ENCODE data around the gene FTH1. TPM values are rescaled to one million over a fixed set of nuclear protein-coding genes. Genes with fewer than 3 reads are reported as not detected.
"Not testable (repeated sequence)": the region's sequence is repeated elsewhere in the genome, so short reads cannot be mapped to it uniquely, and the experiment has no call there.

Gene FTH1
- 1,000 to 10,000 TPM; 2,679 to 3,454 TPM for total RNA-seq
- long read RNA-seq, donor 1, transcript FTH1-201 (4 exons, 1,229 nt): major isoform, 752 of 771 reads
- long read RNA-seq, donor 1, partial matches to known transcripts: 14 of 771 reads
- long read RNA-seq, donor 1, other reads (novel, unspliced or antisense): 4 of 771 reads
- long read RNA-seq, donor 2, transcript FTH1-210 (4 exons, 983 nt): minor isoform, 8 of 3,043 reads
- long read RNA-seq, donor 2, transcript FTH1-201 (4 exons, 1,229 nt): major isoform, 2,958 of 3,043 reads
- long read RNA-seq, donor 2, transcript FTH1-208 (4 exons, 912 nt): minor isoform, 8 of 3,043 reads
- long read RNA-seq, donor 2, partial matches to known transcripts: 50 of 3,043 reads
- long read RNA-seq, donor 2, other reads (novel, unspliced or antisense): 13 of 3,043 reads

DNA sequence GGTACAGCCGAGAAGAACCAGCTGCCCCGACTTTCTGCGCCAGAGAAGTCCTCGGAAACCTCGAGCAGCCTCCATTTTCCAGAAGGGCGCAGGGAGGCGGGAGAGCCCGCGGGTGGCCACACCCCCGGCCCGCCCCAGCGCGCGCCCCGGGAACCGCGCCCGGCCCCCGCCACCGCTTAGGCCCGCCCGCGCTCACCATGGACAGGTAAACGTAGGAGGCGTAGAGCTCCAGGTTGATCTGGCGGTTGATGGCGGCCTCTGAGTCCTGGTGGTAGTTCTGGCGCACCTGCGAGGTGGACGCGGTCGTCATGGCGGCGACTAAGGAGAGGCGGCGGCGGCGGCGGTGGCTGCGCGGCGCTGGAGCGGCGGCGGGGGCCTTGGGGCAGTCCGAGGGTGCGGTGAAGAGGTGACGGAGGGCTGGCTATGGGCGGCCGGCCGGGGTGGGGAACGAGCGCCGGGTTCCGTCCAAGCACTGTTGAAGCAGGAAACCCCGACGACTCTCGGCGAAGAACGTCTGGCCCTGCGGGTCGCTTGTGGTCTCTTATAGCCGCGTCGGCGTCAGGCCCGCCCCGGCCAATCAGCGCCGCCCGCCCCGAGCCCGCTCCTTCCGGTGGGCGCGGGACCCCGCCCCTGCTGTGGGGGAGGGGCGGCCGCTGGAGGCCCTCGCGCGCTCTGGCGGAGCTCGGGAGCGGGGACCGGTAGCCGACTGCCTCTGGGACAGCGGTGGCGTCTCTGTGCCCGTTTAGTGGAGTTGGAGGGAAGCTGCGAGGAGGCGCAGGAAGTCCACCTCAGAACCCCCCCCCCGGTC, at the start of gene FTH1:
Gene FTH1, minus strand, starts transcription at position 519 of the 808 bp plus-strand sequence. Its CDS starts 209 bp downstream, at position 310.
- intact Hi-C loops (cut with DNase I): no loop called here
- DNase-seq (ENCODE audit: low spot score): peak; percentile 98

DNA sequence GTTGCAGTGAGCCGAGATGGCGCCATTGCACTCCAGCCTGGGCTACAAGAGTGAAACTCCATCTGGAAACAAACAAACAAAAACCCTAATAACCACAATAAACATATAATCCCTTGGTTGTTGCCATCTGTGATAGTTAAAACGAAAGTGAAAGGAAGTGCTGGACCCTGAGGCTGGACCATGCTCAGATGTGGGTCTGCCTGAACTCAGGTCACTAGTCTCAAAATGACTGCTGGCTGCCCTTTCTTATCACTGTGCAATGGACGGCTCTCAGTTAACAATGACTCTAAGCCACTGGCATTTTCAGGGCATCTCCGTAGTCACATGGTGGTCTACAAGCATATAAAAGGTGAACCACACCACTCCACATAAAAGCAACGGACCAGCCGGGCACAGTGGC, 48.2 kb upstream of the FTH1 start:
- intact Hi-C loops (cut with DNase I): no loop called here

GRCh38 chr11:62013537-62014476, 46.4 kb upstream of the FTH1 start:
- intact Hi-C loops (cut with DNase I): no loop called here
- DNase-seq (ENCODE audit: low spot score): no peak

More for the DNA sequence above, 48.2 kb upstream of the FTH1 start:
- no peak for DNase-seq (ENCODE audit: low spot score)

GRCh38 chr11:62012832-62013461, 45.5 kb upstream of the FTH1 start:
- no peak for DNase-seq (ENCODE audit: low spot score)
- intact Hi-C loops (cut with DNase I): no loop called here

DNA sequence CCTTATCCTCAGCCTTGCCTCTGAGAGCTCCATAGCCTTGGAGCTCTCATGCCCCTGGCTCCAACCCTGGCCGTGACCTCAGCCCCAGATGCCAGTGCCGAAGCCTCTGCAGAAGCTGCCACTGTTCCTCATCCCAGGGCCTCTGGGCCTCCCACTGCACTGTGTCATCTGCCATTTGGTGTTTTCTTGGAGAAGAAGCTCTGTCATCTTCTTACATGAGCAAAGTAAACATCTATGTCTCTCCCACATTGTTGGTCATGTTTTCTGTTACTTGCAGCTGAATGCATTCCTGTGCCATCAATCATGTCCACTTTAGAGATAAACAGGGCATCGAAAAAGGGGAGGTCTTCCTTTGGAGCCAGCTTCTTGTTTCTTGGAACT, 45.0 kb upstream of the FTH1 start:
- intact Hi-C loops (cut with DNase I): no loop called here
- no peak for DNase-seq (ENCODE audit: low spot score)

DNA sequence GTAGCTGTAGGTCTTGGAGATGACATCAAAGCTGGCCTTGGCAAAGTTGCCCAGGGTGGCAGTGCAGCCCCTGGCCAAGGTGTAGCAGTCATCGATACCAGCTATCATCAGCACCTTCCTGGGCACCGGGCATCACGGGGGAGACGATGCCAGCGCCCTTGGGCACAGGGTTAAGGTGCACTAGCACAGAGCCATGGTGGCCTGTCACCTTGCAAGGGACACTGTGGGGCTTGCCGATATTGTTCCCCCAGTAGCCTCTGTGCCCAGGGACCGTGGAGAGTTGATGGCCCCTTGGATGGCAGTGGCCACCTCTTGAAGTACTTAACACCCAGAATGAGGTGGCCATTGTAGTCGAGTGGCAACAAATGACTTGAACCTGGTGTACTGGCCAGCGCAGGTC, 44.4 kb upstream of the FTH1 start:
- intact Hi-C loops (cut with DNase I): no loop called here
- DNase-seq (ENCODE audit: low spot score): no peak

- intact Hi-C loops (cut with DNase I): no loop called here
- no peak for DNase-seq (ENCODE audit: low spot score)
Measured at GRCh38 chr11:62010935-62011528, 43.6 kb upstream of the FTH1 start.

DNA sequence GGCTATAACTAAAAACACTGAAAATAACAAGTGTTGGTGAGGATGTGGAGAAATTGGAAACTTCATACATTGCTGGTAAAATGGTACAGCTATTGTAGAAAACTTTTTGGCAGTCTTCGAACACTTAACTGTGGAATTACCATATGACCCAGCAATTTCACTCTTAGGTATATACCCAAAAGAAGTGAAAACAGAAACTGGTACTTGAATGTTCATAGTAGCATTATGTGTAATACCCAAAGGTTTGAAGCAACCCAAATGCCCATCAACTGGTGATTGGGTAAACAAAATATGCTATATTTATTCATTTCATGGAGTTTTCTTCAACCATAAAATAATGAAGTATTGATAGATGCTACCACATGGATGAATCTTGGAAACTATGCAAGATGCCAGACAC, 40.8 kb upstream of the FTH1 start:
- intact Hi-C loops (cut with DNase I): no loop called here
- DNase-seq (ENCODE audit: low spot score): no peak

DNA sequence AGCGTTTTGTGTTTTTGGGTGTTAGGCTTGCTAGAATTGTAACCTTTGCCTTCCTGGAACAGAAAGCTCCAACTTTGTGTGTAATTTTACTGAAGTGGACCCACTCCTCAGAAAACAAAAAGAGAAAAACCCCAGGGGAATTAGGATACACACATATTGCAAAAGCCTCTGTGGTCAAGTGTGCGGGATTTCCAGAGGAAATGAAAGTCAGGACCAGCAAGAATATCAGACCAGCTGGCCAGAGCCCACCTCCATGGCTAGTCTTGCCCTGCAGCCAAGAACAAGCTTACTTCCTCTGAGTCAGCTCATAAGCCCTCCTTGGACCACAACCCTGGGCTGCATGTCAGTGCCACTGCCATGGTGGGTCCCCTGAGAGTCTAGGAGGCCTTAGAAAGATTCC, 37.0 kb upstream of the FTH1 start:
- intact Hi-C loops (cut with DNase I): no loop called here
- DNase-seq (ENCODE audit: low spot score): peak; percentile 85

GRCh38 chr11:62002283-62002682, 34.8 kb upstream of the FTH1 start:
- intact Hi-C loops (cut with DNase I); DNase-seq (ENCODE audit: low spot score): not testable (repeated sequence)

- DNase-seq (ENCODE audit: low spot score): no peak
- intact Hi-C loops (cut with DNase I): no loop called here
Measured at GRCh38 chr11:62001450-62002191, 34.2 kb upstream of the FTH1 start.

GRCh38 chr11:62000539-62001446, 33.4 kb upstream of the FTH1 start:
- intact Hi-C loops (cut with DNase I): no loop called here
- DNase-seq (ENCODE audit: low spot score): no peak

DNA sequence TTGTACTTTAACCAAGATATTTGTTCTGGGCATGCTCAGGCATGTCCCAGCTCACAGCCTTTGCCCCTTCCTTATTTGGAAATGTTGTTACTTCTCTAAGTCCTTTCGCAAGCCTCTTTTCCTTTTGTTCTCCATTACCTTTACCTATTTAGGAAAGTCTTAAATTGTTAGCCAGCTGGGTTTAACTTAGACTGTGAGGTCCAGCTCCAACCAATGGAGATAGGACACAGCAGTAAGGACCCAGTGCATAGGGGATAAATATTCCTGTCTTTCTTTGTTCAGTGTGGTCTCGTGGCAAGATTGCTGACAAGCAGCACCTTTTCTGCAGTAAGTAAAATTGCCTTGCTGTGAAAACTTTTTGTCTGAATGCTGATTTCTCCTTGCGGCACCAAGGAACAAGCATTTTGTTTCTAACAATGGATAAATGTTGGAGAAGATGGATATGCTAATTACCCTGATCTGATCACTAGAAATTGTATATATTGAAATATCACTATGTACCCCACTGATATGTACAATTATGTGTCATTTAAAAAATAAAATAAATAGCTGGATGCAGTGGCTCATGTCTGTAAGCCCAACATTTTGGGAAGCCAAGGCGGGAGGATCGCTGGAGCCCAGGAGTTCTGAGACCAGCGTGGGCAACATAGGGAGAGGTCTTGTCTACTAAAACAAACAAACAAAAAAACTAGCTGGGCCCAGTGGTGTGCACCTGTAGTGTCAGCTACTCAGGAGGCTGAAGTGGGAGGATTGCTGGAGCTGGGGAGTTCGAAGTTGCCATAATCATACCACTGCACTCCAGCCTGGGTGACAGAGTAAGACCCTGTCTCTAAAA, 31.9 kb upstream of the FTH1 start:
- no peak for DNase-seq (ENCODE audit: low spot score)
- intact Hi-C loops (cut with DNase I): no loop called here

DNA sequence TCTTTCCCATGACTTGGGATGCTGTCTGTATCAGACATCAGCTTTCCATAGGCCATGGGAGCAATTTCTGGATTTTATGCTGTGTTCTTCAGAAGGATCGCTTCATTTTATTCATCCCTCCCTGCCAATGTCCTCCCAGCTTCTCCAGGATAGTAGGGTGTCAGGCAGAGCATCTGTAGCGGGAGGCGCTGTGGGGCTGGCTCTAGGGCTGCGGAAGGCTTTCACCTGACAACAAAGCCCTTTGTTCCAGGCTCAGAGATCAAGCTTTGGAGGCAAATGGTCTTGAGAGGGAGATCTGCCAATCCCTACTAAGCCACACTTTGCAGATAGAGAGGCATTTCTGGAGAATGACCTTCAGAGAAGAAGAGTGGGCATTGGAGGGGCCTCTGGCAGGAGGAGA, 29.5 kb upstream of the FTH1 start:
- intact Hi-C loops (cut with DNase I): no loop called here
- no peak for DNase-seq (ENCODE audit: low spot score)

- intact Hi-C loops (cut with DNase I): no loop called here
- DNase-seq (ENCODE audit: low spot score): no peak
Measured at GRCh38 chr11:61994981-61995380, 27.5 kb upstream of the FTH1 start.

DNA sequence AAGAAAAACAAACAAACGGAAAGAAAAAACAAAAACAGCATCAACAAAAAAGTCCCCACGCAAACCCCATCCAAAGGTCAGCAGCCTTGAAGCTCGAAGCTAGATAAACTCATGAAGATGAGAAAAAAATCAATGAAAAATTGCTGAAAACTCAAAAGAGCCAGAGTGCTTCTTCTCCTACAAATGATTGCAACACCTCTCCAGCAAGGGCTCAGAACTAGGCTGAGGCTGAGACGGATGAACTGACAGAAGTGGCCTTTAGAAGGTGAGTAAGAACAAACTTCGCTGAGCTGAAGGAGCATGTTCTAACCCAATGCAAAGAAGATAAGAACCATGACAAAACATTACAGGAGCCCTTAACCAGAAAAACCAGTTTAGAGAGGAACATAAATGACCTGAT, 18.4 kb upstream of the FTH1 start:
- intact Hi-C loops (cut with DNase I): loop anchor here in 1 of 2 donors (1.0 kb wide), 1 partner anchor 34 kb away; no protein-coding TSS in a partner anchor
- DNase-seq (ENCODE audit: low spot score): no peak
